ENCODE data around the gene IL1RAPL2. TPM values are rescaled to one million over a fixed set of nuclear protein-coding genes. Genes with fewer than 3 reads are reported as not detected.

Gene IL1RAPL2
- total and polyA plus RNA-seq, 2 of the 4 experiments (the other 2 are of a cell fraction): 0.03 TPM; not detected in 1

DNA sequence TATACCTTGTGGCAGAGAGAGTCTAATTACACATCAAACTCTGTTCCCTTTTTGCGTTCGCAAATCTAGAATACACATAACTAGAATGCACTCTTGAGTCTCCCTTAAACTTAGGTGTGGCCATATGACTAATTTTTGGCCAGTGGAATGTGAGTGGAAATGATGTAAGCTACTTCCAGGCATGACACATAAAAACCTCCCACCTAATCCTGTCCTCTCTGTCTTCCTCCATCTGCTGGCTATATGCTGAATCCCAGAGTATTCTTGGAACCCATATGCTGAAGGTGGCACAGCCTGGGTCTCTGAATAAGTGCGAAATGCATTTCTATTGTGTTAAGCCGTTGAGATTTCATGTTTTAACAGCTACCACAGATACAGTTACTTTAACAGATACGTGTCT is 986.4 kb downstream of the IL1RAPL2 start:
- Histone ChIP-seq H3K36me3 (ENCODE audit: control insufficient read depth, insufficient read depth, low read length) (no peaks in the 10 kb centered on the region), H3K4me3 (ENCODE audit: insufficient read depth, low read depth, low read length) (no peak overlapping the region), H2BK20ac (ENCODE audit: low read depth, low read length) (no peak overlapping the region), H3K79me1 (ENCODE audit: low read depth in 1 of 2, low read length in 2 of 2) (no peaks in the 10 kb centered on the region), H2BK5ac (ENCODE audit: low read depth, low read length, poor library complexity, severe bottlenecking) (no peak overlapping the region), H3K4me1 (ENCODE audit: control insufficient read depth, insufficient read depth, low read length) (no peaks in the 10 kb centered on the region), H2BK120ac (ENCODE audit: low read depth, low read length) (no peak overlapping the region), H3K27me3 (ENCODE audit: control insufficient read depth, insufficient read depth, low read length) (no peaks in the 10 kb centered on the region; the same call in none of the 2 replicates), H3K27ac (ENCODE audit: insufficient read depth, low read length) (no peak overlapping the region), H4K8ac (ENCODE audit: low read depth in 2 of 2, low read length in 2 of 2) (no peak overlapping the region), H3K18ac (ENCODE audit: low read depth, low read length) (no peak overlapping the region), H4K5ac (ENCODE audit: low read depth, low read length) (no peak overlapping the region), H2AK9ac (replicated peaks; ENCODE audit: low read depth, low read length, poor library complexity) (no peak overlapping the region), H4K20me1 (ENCODE audit: insufficient read depth, low read length) (no peaks in the 10 kb centered on the region), H3K56ac (ENCODE audit: extremely low read depth, insufficient read depth, low read length) (no peak overlapping the region), H3K9me3 (ENCODE audit: control insufficient read depth, insufficient read depth, low read length) (no peaks in the 10 kb centered on the region), H3K9me1 (ENCODE audit: insufficient read depth, low read length) (no peaks in the 10 kb centered on the region), H2BK15ac (ENCODE audit: low read depth, low read length) (no peak overlapping the region), H4K91ac (ENCODE audit: insufficient read depth, low read depth, low read length) (no peak overlapping the region), H2AK5ac (ENCODE audit: low read depth, low read length) (no peak overlapping the region), H3K23ac (ENCODE audit: low read depth, low read length) (no peak overlapping the region), H3K9ac (ENCODE audit: low read depth, low read length) (no peak overlapping the region), H3K14ac (replicated peaks; ENCODE audit: low read depth, low read length) (no peak overlapping the region), H3K4ac (ENCODE audit: low read depth, low read length) (no peak overlapping the region), H2AFZ (replicated peaks; ENCODE audit: low read length, poor library complexity) (no peak overlapping the region), H3K4me2 (ENCODE audit: low read depth, low read length) (no peak overlapping the region)
- in situ Hi-C loops (cut with MboI; ENCODE audit: low sequenced_read_pairs) (no loop called here), dilution Hi-C loops (cut with HindIII; ENCODE audit: low sequenced_read_pairs, unreplicated experiment) (no loop called here), intact Hi-C loops (cut with micrococcal nuclease) (no loop called here)
- ATAC-seq (ENCODE audit: low read depth) (no peak), DNase-seq (no peak)
- no CpG with 5 or more reads among the region's 5 CpGs for WGBS, 2 experiments (ENCODE audit: extremely low coverage in 2 of 2, insufficient read length in 1 of 2)
- TF ChIP-seq NFE2L2 (IDR thresholded peaks at IDR 0.05; ENCODE audit: low read depth, low read length): no peak
- TF ChIP-seq CHD1 (IDR thresholded peaks at IDR 0.05; ENCODE audit: low read depth, low read length): no peak
- no peak for TF ChIP-seq RCOR1 (IDR thresholded peaks at IDR 0.05; ENCODE audit: insufficient replicate concordance, low read length)
- TF ChIP-seq FOS (IDR thresholded peaks at IDR 0.05; ENCODE audit: low read depth, low read length): no peak
- no peak for TF ChIP-seq SMC3 (IDR thresholded peaks at IDR 0.05; ENCODE audit: low read depth, low read length)
- TF ChIP-seq, protein P1, sequence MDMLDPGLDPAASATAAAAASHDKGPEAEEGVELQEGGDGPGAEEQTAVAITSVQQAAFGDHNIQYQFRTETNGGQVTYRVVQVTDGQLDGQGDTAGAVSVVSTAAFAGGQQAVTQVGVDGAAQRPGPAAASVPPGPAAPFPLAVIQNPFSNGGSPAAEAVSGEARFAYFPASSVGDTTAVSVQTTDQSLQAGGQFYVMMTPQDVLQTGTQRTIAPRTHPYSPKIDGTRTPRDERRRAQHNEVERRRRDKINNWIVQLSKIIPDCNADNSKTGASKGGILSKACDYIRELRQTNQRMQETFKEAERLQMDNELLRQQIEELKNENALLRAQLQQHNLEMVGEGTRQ (IDR thresholded peaks at IDR 0.05; ENCODE audit: low read depth, low read length): no peak
- TF ChIP-seq, protein P2, sequence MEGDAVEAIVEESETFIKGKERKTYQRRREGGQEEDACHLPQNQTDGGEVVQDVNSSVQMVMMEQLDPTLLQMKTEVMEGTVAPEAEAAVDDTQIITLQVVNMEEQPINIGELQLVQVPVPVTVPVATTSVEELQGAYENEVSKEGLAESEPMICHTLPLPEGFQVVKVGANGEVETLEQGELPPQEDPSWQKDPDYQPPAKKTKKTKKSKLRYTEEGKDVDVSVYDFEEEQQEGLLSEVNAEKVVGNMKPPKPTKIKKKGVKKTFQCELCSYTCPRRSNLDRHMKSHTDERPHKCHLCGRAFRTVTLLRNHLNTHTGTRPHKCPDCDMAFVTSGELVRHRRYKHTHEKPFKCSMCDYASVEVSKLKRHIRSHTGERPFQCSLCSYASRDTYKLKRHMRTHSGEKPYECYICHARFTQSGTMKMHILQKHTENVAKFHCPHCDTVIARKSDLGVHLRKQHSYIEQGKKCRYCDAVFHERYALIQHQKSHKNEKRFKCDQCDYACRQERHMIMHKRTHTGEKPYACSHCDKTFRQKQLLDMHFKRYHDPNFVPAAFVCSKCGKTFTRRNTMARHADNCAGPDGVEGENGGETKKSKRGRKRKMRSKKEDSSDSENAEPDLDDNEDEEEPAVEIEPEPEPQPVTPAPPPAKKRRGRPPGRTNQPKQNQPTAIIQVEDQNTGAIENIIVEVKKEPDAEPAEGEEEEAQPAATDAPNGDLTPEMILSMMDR (conservative IDR thresholded peaks at IDR 0.05; ENCODE audit: low read depth, low read length): no peak
- TF ChIP-seq RFX5 (IDR thresholded peaks at IDR 0.05; ENCODE audit: low read depth, low read length): no peak
- no peak for TF ChIP-seq POLR2A (IDR thresholded peaks at IDR 0.05; ENCODE audit: low read depth, low read length)
- no peak for TF ChIP-seq CEBPB (IDR thresholded peaks at IDR 0.05; ENCODE audit: low read depth, low read length)
- TF ChIP-seq, protein P3, sequence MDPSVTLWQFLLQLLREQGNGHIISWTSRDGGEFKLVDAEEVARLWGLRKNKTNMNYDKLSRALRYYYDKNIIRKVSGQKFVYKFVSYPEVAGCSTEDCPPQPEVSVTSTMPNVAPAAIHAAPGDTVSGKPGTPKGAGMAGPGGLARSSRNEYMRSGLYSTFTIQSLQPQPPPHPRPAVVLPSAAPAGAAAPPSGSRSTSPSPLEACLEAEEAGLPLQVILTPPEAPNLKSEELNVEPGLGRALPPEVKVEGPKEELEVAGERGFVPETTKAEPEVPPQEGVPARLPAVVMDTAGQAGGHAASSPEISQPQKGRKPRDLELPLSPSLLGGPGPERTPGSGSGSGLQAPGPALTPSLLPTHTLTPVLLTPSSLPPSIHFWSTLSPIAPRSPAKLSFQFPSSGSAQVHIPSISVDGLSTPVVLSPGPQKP (IDR thresholded peaks at IDR 0.05; ENCODE audit: borderline replicate concordance, low read depth, low read length): no peak
- TF ChIP-seq MXI1 (IDR thresholded peaks at IDR 0.05; ENCODE audit: borderline replicate concordance, low read depth, low read length): no peak
- TF ChIP-seq MAFK (IDR thresholded peaks at IDR 0.05; ENCODE audit: low read depth, low read length): no peak
- no peak for TF ChIP-seq MAZ (IDR thresholded peaks at IDR 0.05; ENCODE audit: borderline replicate concordance, low read depth, low read length)
- no peak for TF ChIP-seq RAD21 (IDR thresholded peaks at IDR 0.05; ENCODE audit: low read length)
- TF ChIP-seq BHLHE40 (IDR thresholded peaks at IDR 0.05; ENCODE audit: low read depth, low read length): no peak
- ChIA-PET POLR2A (ENCODE audit: unreplicated experiment) (no interaction called here), CTCF (interaction anchor here (1.5 kb wide), 1 partner anchor 11 kb away, joined by 3 read pairs; no protein-coding TSS in a partner anchor)
- no TSS peak for BruUV-seq (replicated peaks)
